Vagina (tissue), 2 donors: ENCODE data around the gene FYB1. TPM values are rescaled to one million over a fixed set of nuclear protein-coding genes. Genes with fewer than 3 reads are reported as not detected.

ENCODE experiments used
- DNase-seq, 2 donors: peaks; one replicate each; pipeline ENCODE4 v3.0.0-alpha.2; 2017; ENCODE audit errors: extremely low spot score in 2 of 2
- H3K27ac ChIP-seq: fragments of 200-600 bp; sonication (generic); one replicate; pipeline ENCODE4 v1.5.1; 2019
- H3K27me3 ChIP-seq: fragments of 200-600 bp; sonication (generic); one replicate; pipeline ENCODE4 v1.5.1; 2019
- H3K36me3 ChIP-seq, 2 donors: fragments of 200-600 bp; sonication (generic); one replicate each; pipeline ENCODE4 v1.5.1; 2017 to 2019
- H3K4me1 ChIP-seq: fragments of 200-600 bp; sonication (generic); one replicate; pipeline ENCODE4 v1.5.1; 2019
- H3K4me3 ChIP-seq, 2 donors: fragments of 200-600 bp; sonication (generic); 1 replicate in 1 of 2; 2 replicates in 1 of 2; pipeline ENCODE4 v1.5.1; 2016 to 2019
- H3K9me3 ChIP-seq: fragments of 200-600 bp; sonication (generic); one replicate; pipeline ENCODE4 v1.5.1; 2019
- CTCF ChIP-seq, 3 experiments: fragments of 450-650 bp in 2 of 3; fragments of 200-600 bp in 1 of 3; sonication (generic) in 1 of 3; IDR thresholded peaks; one replicate each; pipeline ENCODE4 v1.5.1; 2017 to 2019; ENCODE audit warnings: antibody characterized with exemption in 3 of 3, mild to moderate bottlenecking in 2 of 3, moderate library complexity in 2 of 3
- POLR2A ChIP-seq, 2 donors: fragments of 450-650 bp; IDR thresholded peaks; one replicate each; pipeline ENCODE4 v1.6.1; 2017; ENCODE audit warnings: antibody characterized with exemption in 2 of 2, mild to moderate bottlenecking in 2 of 2, moderate library complexity in 2 of 2
- POLR2AphosphoS5 ChIP-seq, 2 donors: sonication (generic); formaldehyde crosslinking; IDR thresholded peaks; one replicate each; pipeline ENCODE4 v1.9.0; 2017; ENCODE audit warnings: antibody characterized with exemption in 2 of 2, mild to moderate bottlenecking in 2 of 2, low read depth in 1 of 2; ENCODE audit not compliant: insufficient read depth in 1 of 2
- intact Hi-C: fragments of 100-400 bp; cut with DNase I; formaldehyde crosslinking; loops from one replicate; pipeline ENCODE4 v1.15.1; 2023
- total RNA-seq: library from RNA; depleted of rRNA; stranded (reverse); fragments of >200 nt; gene quantifications from one replicate; pipeline ENCODE4 v1.2.3, GENCODE V29; 2016

FYB1 gene
- total RNA-seq, 1 donor from 2014 or later = 10.8 TPM

DNA sequence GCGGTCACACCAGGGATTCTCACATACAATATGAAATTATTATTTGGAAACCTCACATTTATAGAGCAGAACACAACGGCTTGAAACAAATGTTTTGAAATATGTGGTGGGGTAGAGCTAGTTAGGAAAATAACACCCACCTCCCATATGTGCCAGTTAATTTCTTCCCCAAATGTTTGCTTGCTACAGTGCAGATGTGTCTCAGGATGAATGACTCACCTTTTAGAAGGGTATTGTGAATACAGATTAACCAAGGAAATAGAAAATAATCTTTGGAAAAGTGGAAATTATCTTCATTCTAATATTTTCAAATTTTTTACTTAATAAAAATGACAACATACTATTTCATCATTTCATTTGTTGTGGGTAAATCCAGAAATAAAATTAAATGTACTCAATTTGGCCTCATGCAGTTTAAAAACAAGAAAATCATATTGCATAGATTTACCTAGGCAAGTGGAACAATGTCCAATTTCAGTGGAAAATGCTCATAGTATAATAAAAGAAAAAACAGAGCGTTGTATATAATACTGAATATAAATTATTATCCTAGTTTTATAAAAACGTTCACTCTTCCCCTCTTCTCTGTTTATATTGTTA lies 105.9 kb downstream of the FYB1 start:
- Histone ChIP-seq H3K9me3 (no peaks in the 10 kb centered on the region), H3K4me3 (no peak overlapping the region), H3K36me3 (no peaks in the 10 kb centered on the region), H3K27me3 (no peaks in the 10 kb centered on the region), H3K27ac (no peak overlapping the region), H3K4me1 (no peaks in the 10 kb centered on the region)
- TF ChIP-seq POLR2A (IDR thresholded peaks at IDR 0.05) = no peak
- no peak for TF ChIP-seq POLR2AphosphoS5 (IDR thresholded peaks at IDR 0.05; ENCODE audit: insufficient read depth in 1 of 2, low read depth in 1 of 2)
- TF ChIP-seq CTCF (IDR thresholded peaks at IDR 0.05) = no peak
- intact Hi-C loops = no loop called here
- DNase-seq = no peak

- H3K4me1 ChIP-seq = no peaks in the 10 kb centered on the region
- no peak for DNase-seq
- H3K27ac ChIP-seq = no peak overlapping the region
- no peaks in the 10 kb centered on the region for H3K36me3 ChIP-seq
- H3K27me3 ChIP-seq = no peaks in the 10 kb centered on the region
- intact Hi-C loops = no loop called here
- TF ChIP-seq POLR2AphosphoS5 (IDR thresholded peaks at IDR 0.05; ENCODE audit: insufficient read depth in 1 of 2, low read depth in 1 of 2) (no peak), CTCF (IDR thresholded peaks at IDR 0.05) (no peak), POLR2A (IDR thresholded peaks at IDR 0.05) (no peak)
- H3K9me3 ChIP-seq = no peaks in the 10 kb centered on the region
- H3K4me3 ChIP-seq = no peak overlapping the region
These were observed 109.8 kb downstream of the FYB1 start for GRCh38 chr5:39109606-39110005.

GRCh38 chr5:39108987-39109386 lies 110.4 kb downstream of the FYB1 start:
- no peak for DNase-seq
- Histone ChIP-seq H3K27ac (no peak overlapping the region), H3K27me3 (no peaks in the 10 kb centered on the region), H3K4me3 (no peak overlapping the region), H3K4me1 (no peaks in the 10 kb centered on the region), H3K9me3 (no peaks in the 10 kb centered on the region), H3K36me3 (no peaks in the 10 kb centered on the region)
- intact Hi-C loops = no loop called here
- TF ChIP-seq CTCF (IDR thresholded peaks at IDR 0.05) (no peak), POLR2AphosphoS5 (IDR thresholded peaks at IDR 0.05; ENCODE audit: insufficient read depth in 1 of 2, low read depth in 1 of 2) (no peak), POLR2A (IDR thresholded peaks at IDR 0.05) (no peak)

DNA sequence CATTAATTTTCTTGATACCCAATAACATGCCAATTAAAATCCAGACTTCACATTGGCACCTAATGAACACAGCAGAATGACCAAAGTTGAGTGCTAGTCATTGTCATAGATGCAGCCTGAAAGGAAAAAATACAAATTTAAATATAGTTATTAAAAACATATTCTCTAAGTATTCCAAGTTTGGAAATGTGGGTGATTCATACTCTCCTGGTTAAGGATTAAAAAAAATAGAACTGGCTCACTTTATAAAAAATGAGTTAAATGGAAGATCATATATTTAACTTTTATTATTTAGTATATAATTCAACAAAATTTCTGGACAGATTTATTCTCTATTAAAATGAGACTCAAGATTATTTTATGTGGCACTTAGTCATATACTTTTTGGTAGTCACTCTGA lies 112.0 kb downstream of the FYB1 start:
- no peaks in the 10 kb centered on the region for H3K4me1 ChIP-seq
- H3K27me3 ChIP-seq = no peaks in the 10 kb centered on the region
- no peak overlapping the region for H3K27ac ChIP-seq
- H3K4me3 ChIP-seq = no peak overlapping the region
- no peaks in the 10 kb centered on the region for H3K9me3 ChIP-seq
- TF ChIP-seq CTCF (IDR thresholded peaks at IDR 0.05) (no peak), POLR2A (IDR thresholded peaks at IDR 0.05) (no peak), POLR2AphosphoS5 (IDR thresholded peaks at IDR 0.05; ENCODE audit: insufficient read depth in 1 of 2, low read depth in 1 of 2) (no peak)
- DNase-seq = no peak
- intact Hi-C loops = no loop called here
- no peaks in the 10 kb centered on the region for H3K36me3 ChIP-seq

DNA sequence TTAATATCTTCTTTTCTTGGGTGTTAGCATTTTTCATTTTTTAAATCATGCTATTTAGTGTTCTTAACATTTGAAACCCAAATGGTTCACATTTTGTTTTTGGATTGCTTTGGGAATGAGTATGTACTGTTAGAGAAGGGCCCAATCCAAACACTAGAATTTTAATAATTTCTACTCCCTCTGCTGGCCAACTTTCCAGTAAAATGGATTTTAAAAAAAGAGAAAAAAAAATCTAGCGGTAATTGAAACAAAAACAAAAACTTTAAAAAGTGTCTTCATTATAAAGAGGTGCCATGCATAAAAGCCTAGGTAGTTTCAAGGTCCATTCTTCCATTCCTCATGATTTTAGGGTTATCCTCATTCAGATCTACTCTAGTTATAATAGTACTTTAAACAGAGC lies 113.0 kb downstream of the FYB1 start:
- H3K36me3 ChIP-seq = no peaks in the 10 kb centered on the region
- no peaks in the 10 kb centered on the region for H3K27me3 ChIP-seq
- no peak overlapping the region for H3K4me3 ChIP-seq
- no peak overlapping the region for H3K27ac ChIP-seq
- TF ChIP-seq POLR2A (IDR thresholded peaks at IDR 0.05) (no peak), CTCF (IDR thresholded peaks at IDR 0.05) (no peak), POLR2AphosphoS5 (IDR thresholded peaks at IDR 0.05; ENCODE audit: insufficient read depth in 1 of 2, low read depth in 1 of 2) (no peak)
- H3K4me1 ChIP-seq = no peaks in the 10 kb centered on the region
- DNase-seq = no peak
- intact Hi-C loops = no loop called here
- no peaks in the 10 kb centered on the region for H3K9me3 ChIP-seq
